CD14-positive monocyte (primary cell): Measurements from ENCODE around the gene GPR161. TPM values are rescaled to one million over a fixed set of nuclear protein-coding genes. Genes with fewer than 3 reads are reported as not detected.

ENCODE experiments used
- DNase-seq, 3 donors: peaks; one replicate each; pipeline ENCODE4 v3.0.0-alpha.2; 2011 to 2022
- H2AFZ ChIP-seq: 2 replicates; pipeline ENCODE4 v1.6.0; 2012; ENCODE audit warnings: mild to moderate bottlenecking, low read depth, low read length, inconsistent platforms; ENCODE audit not compliant: insufficient read depth, poor library complexity, severe bottlenecking
- H3K27ac ChIP-seq, 2 donors: 1 replicate in 1 of 2; 2 replicates in 1 of 2; pipeline ENCODE4 v1.5.1; 2012 to 2013; ENCODE audit warnings: low read length in 2 of 2, control low read depth in 1 of 2, inconsistent platforms in 1 of 2, low read depth in 1 of 2, mild to moderate bottlenecking in 1 of 2
- H3K27me3 ChIP-seq, 2 donors: one replicate each; pipeline versions ENCODE4 v1.6.0 to v1.6.1; 2011 to 2013; ENCODE audit warnings: low read length in 2 of 2; ENCODE audit not compliant: control insufficient read depth in 2 of 2, insufficient read depth in 2 of 2
- H3K36me3 ChIP-seq, 2 donors: replicated peaks in 1 of 2; 1 replicate in 1 of 2; 2 replicates in 1 of 2; pipeline versions ENCODE4 v1.5.1 to v1.6.1; 2012 to 2013; ENCODE audit warnings: low read length in 2 of 2, control low read depth in 1 of 2, inconsistent platforms in 1 of 2, mild to moderate bottlenecking in 1 of 2; ENCODE audit not compliant: insufficient read depth in 2 of 2, control insufficient read depth in 1 of 2
- H3K4me1 ChIP-seq, 2 donors: 1 replicate in 1 of 2; 2 replicates in 1 of 2; pipeline versions ENCODE4 v1.5.1 to v1.6.1; 2012 to 2013; ENCODE audit warnings: low read length in 2 of 2, control low read depth in 1 of 2, inconsistent platforms in 1 of 2, mild to moderate bottlenecking in 1 of 2, moderate library complexity in 1 of 2; ENCODE audit not compliant: insufficient read depth in 2 of 2, control insufficient read depth in 1 of 2
- H3K4me2 ChIP-seq: replicated peaks from 2 replicates; pipeline ENCODE3; 2012; ENCODE audit warnings: low read length, moderate library complexity, mild to moderate bottlenecking; ENCODE audit not compliant: poor library complexity, severe bottlenecking; ENCODE audit errors: extremely low read depth
- H3K4me3 ChIP-seq, 3 experiments: fragments of 200-600 bp in 1 of 3; sonication (generic) in 1 of 3; replicated peaks in 1 of 3; 1 replicate in 2 of 3; 2 replicates in 1 of 3; pipeline ENCODE4 v1.5.1; 2011 to 2013; ENCODE audit warnings: low read length in 3 of 3, mild to moderate bottlenecking in 3 of 3, control low read depth in 2 of 3, low read depth in 2 of 3, inconsistent platforms in 1 of 3, moderate library complexity in 1 of 3
- H3K79me2 ChIP-seq: 2 replicates; pipeline ENCODE4 v1.6.0; 2012; ENCODE audit warnings: mild to moderate bottlenecking, control low read depth, inconsistent platforms, low read length, moderate library complexity; ENCODE audit not compliant: insufficient read depth
- H3K9ac ChIP-seq: 2 replicates; pipeline ENCODE4 v1.6.0; 2017; ENCODE audit warnings: low read length, mild to moderate bottlenecking; ENCODE audit not compliant: insufficient read depth, poor library complexity, severe bottlenecking
- H3K9me3 ChIP-seq, 2 donors: replicated peaks in 1 of 2; 1 replicate in 1 of 2; 2 replicates in 1 of 2; pipeline versions ENCODE4 v1.5.1 to v1.6.1; 2012 to 2013; ENCODE audit warnings: low read length in 2 of 2, control low read depth in 1 of 2; ENCODE audit not compliant: control insufficient read depth in 1 of 2, insufficient read depth in 1 of 2
- H4K20me1 ChIP-seq: 2 replicates; pipeline ENCODE4 v1.6.0; 2012; ENCODE audit warnings: mild to moderate bottlenecking, low read length, control low read depth, moderate library complexity; ENCODE audit not compliant: insufficient read depth
- H3K27ac Mint-ChIP-seq, 7 donors: one replicate each; pipeline ENCODE4 v1.8.0; 2020; ENCODE audit warnings: mild to moderate bottlenecking in 7 of 7, mixed read lengths in 7 of 7, moderate library complexity in 6 of 7, inconsistent platforms in 2 of 7
- H3K27me3 Mint-ChIP-seq, 3 donors: one replicate each; pipeline ENCODE4 v1.8.0; 2021 to 2022; ENCODE audit warnings: low read depth in 3 of 3, mild to moderate bottlenecking in 3 of 3, mixed read lengths in 3 of 3, moderate library complexity in 3 of 3, inconsistent platforms in 1 of 3
- H3K36me3 Mint-ChIP-seq, 2 donors: one replicate each; pipeline ENCODE4 v1.8.0; 2020; ENCODE audit warnings: mixed read lengths in 2 of 2, inconsistent platforms in 1 of 2, mild to moderate bottlenecking in 1 of 2
- H3K4me1 Mint-ChIP-seq: one replicate; pipeline ENCODE4 v1.8.0; 2020; ENCODE audit warnings: mild to moderate bottlenecking, mixed read lengths
- H3K4me3 Mint-ChIP-seq, 2 donors: one replicate each; pipeline ENCODE4 v1.8.0; 2020; ENCODE audit warnings: mild to moderate bottlenecking in 2 of 2, mixed read lengths in 2 of 2, moderate library complexity in 1 of 2
- H3K9me3 Mint-ChIP-seq, 7 donors: one replicate each; pipeline ENCODE4 v1.8.0; 2020 to 2022; ENCODE audit warnings: mixed read lengths in 7 of 7, mild to moderate bottlenecking in 6 of 7, moderate library complexity in 6 of 7, inconsistent platforms in 2 of 7
- CTCF ChIP-seq: fragments of 200-600 bp; IDR thresholded peaks from one replicate; pipeline ENCODE4 v1.8.0; 2022; ENCODE audit warnings: antibody characterized with exemption, mild to moderate bottlenecking
- WGBS: methylation state at CpG from one replicate; pipeline ENCODE4 v1.1.5; 2013; ENCODE audit warnings: missing lambda C conversion rate; ENCODE audit not compliant: insufficient coverage; 5-methylcytosine and 5-hydroxymethylcytosine counted together
- intact Hi-C, 2 donors: fragments of 100-400 bp; cut with micrococcal nuclease; formaldehyde crosslinking; loops; one replicate each; pipeline versions ENCODE4 v1.15.0 to v1.15.1; 2023
- polyA plus RNA-seq, 3 donors: library from polyadenylated mRNA; depleted of rRNA in 1 of 3; unstranded in 2 of 3; stranded (reverse) in 1 of 3; fragments of 300-500 nt in 2 of 3; fragments of >200 nt in 1 of 3; fragmentation: Illumina TruSeq in 2 of 3; gene quantifications; 1 replicate in 2 of 3; 2 replicates in 1 of 3; pipeline ENCODE4 v1.2.3, GENCODE V29; 2012 to 2021

The GPR161 gene
- polyA plus RNA-seq, 3 donors = 0.65 TPM; not detected in 2

GRCh38 chr1:168100315-168101002 is 36.3 kb downstream of the GPR161 start:
- DNase-seq = no peak
- Histone ChIP-seq H3K27me3 (no peaks in the 10 kb centered on the region), H2AFZ (no peak overlapping the region), H3K79me2 (no peaks in the 10 kb centered on the region), H3K36me3 (no peaks in the 10 kb centered on the region), H3K4me3 (no peak overlapping the region), H4K20me1 (no peaks in the 10 kb centered on the region), H3K4me2 (no peak overlapping the region), H3K4me1 (no peaks in the 10 kb centered on the region), H3K27ac (no peak overlapping the region), H3K9ac (no peak overlapping the region), H3K9me3 (no peaks in the 10 kb centered on the region)
- intact Hi-C loops = no loop called here
- peaks cover 0 to 2% (median 0%) of the 10 kb centered on the region in 3 donors for H3K27me3 Mint-ChIP-seq
- no peaks in the 10 kb centered on the region for H3K36me3 Mint-ChIP-seq
- peaks cover 0 to 2% (median 0%) of the 10 kb centered on the region in 7 donors for H3K9me3 Mint-ChIP-seq
- no peak for TF ChIP-seq CTCF
- H3K4me1 Mint-ChIP-seq = no peaks in the 10 kb centered on the region
- 98% methylated on average over 4 of the region's 7 CpGs for WGBS
- H3K27ac Mint-ChIP-seq = peak overlapping the region in 1 of 7 donors; percentile 39
- H3K4me3 Mint-ChIP-seq = no peak overlapping the region

- no peak overlapping the region for H3K4me2 ChIP-seq
- H3K27me3 Mint-ChIP-seq = peaks cover 0 to 2% (median 0%) of the 10 kb centered on the region in 3 donors
- no peak overlapping the region for H3K4me3 Mint-ChIP-seq
- H3K9me3 Mint-ChIP-seq = peaks cover 0 to 2% (median 0%) of the 10 kb centered on the region in 7 donors
- no peaks in the 10 kb centered on the region for H3K4me1 Mint-ChIP-seq
- H3K36me3 ChIP-seq = no peaks in the 10 kb centered on the region
- H4K20me1 ChIP-seq = no peaks in the 10 kb centered on the region
- H3K9me3 ChIP-seq = no peaks in the 10 kb centered on the region
- TF ChIP-seq CTCF = no peak
- intact Hi-C loops = no loop called here
- no peak overlapping the region for H3K4me3 ChIP-seq
- H2AFZ ChIP-seq = no peak overlapping the region
- no peak overlapping the region for H3K9ac ChIP-seq
- no peaks in the 10 kb centered on the region for H3K4me1 ChIP-seq
- 97% methylated on average over 5 of the region's 7 CpGs for WGBS
- H3K79me2 ChIP-seq = no peaks in the 10 kb centered on the region
- DNase-seq = no peak
- H3K36me3 Mint-ChIP-seq = no peaks in the 10 kb centered on the region
- H3K27ac ChIP-seq = no peak overlapping the region
- no peak overlapping the region for H3K27ac Mint-ChIP-seq
- no peaks in the 10 kb centered on the region for H3K27me3 ChIP-seq
Measured at GRCh38 chr1:168099337-168099801, 37.4 kb downstream of the GPR161 start.
